Activated CD4-positive, alpha-beta T cell treated with anti-CD3 and anti-CD28 coated beads, Interleukin-2, amount 50 U/mL, for 48 hours (primary cell): Measurements from ENCODE around the gene ARHGEF28.

Experiments
- DNase-seq, 2 experiments: peaks; one replicate each; pipeline ENCODE4 v3.0.0-alpha.2; 2020

Gene ARHGEF28

GRCh38 chr5:73748510-73749400, 122.8 kb downstream of the ARHGEF28 start:
- DNase-seq = no peak

- no peak for DNase-seq
These were observed 123.7 kb downstream of the ARHGEF28 start for GRCh38 chr5:73749485-73750270.

- DNase-seq = no peak
These were observed 125.4 kb downstream of the ARHGEF28 start for GRCh38 chr5:73751254-73751914.

- no peak for DNase-seq
These were observed 128.3 kb downstream of the ARHGEF28 start for GRCh38 chr5:73754254-73754653.

- no peak for DNase-seq
These were observed 131.4 kb downstream of the ARHGEF28 start for GRCh38 chr5:73757416-73757815.

- no peak for DNase-seq
These were observed 133.8 kb downstream of the ARHGEF28 start for GRCh38 chr5:73759771-73760170.

- no peak for DNase-seq
These were observed 137.5 kb downstream of the ARHGEF28 start for GRCh38 chr5:73763300-73764032.

GRCh38 chr5:73764586-73764985, 138.6 kb downstream of the ARHGEF28 start:
- DNase-seq = no peak

GRCh38 chr5:73764996-73765395, 139.0 kb downstream of the ARHGEF28 start:
- no peak for DNase-seq

GRCh38 chr5:73766902-73767301, 140.9 kb downstream of the ARHGEF28 start:
- DNase-seq = no peak

- DNase-seq = no peak
These were observed 144.4 kb downstream of the ARHGEF28 start for GRCh38 chr5:73770172-73771025.

GRCh38 chr5:73774924-73775323, 148.9 kb downstream of the ARHGEF28 start:
- DNase-seq = no peak

GRCh38 chr5:73776405-73776804, 150.4 kb downstream of the ARHGEF28 start:
- no peak for DNase-seq

GRCh38 chr5:73777192-73777591, 151.2 kb downstream of the ARHGEF28 start:
- no peak for DNase-seq

- no peak for DNase-seq
These were observed 154.5 kb downstream of the ARHGEF28 start for GRCh38 chr5:73780302-73781080.

GRCh38 chr5:73781107-73781768, 155.2 kb downstream of the ARHGEF28 start:
- DNase-seq = no peak

GRCh38 chr5:73783828-73784227, 157.8 kb downstream of the ARHGEF28 start:
- DNase-seq = no peak

GRCh38 chr5:73786043-73786831, 160.2 kb downstream of the ARHGEF28 start:
- no peak for DNase-seq

- no peak for DNase-seq
These were observed 163.9 kb downstream of the ARHGEF28 start for GRCh38 chr5:73789851-73790281.
